RWPE1 (cell line): ENCODE results near the gene STARD8.

Source experiments
- CTCF ChIA-PET: fragments of 350-600 bp; sonication (Branson Sonifier 250); formaldehyde crosslinking; extraction: SDS; loops from one replicate; lab custom pipeline; 2021; lab: Yijun Ruan, JAX
- POLR2A ChIA-PET: fragments of 400-600 bp; formaldehyde crosslinking; extraction: SDS; loops from one replicate; lab custom pipeline; 2020; ENCODE audit warnings: antibody characterized with exemption; ENCODE audit not compliant: low non-redundant PET; lab: Yijun Ruan, JAX
- DNase-seq: peaks from one replicate; pipeline ENCODE4 v3.0.0; 2012; ENCODE audit warnings: low spot score
- H3K27ac ChIP-seq: fragments of 450-650 bp; 2 replicates; pipeline ENCODE4 v1.5.1; 2017
- TF ChIP-seq, protein P1 (sequence below): fragments of 450-650 bp; conservative IDR thresholded peaks from 2 replicates; pipeline ENCODE4 v1.5.1; 2017; ENCODE audit warnings: low read depth, mild to moderate bottlenecking

STARD8 gene

DNA sequence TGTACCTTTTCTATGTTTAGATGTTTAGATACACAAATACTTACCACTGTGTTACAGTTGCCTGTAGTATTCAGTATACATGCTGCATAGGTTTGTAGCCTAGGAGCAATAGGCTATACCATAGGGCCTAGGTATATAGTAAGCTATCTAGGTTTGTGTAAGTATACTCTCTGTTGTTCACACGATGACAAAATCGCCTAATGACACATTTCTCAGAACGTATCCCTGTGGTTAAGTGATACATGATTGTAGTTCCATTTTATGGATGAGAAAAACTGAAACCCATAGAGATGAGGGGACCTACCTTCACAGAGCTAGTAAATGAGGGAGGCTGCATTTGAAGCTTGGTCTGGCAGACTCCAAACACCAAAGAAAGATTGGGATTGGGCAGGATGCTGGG lies 102.0 kb downstream of the STARD8 start:
- POLR2A ChIA-PET = no interaction called here
- TF ChIP-seq, protein P1, sequence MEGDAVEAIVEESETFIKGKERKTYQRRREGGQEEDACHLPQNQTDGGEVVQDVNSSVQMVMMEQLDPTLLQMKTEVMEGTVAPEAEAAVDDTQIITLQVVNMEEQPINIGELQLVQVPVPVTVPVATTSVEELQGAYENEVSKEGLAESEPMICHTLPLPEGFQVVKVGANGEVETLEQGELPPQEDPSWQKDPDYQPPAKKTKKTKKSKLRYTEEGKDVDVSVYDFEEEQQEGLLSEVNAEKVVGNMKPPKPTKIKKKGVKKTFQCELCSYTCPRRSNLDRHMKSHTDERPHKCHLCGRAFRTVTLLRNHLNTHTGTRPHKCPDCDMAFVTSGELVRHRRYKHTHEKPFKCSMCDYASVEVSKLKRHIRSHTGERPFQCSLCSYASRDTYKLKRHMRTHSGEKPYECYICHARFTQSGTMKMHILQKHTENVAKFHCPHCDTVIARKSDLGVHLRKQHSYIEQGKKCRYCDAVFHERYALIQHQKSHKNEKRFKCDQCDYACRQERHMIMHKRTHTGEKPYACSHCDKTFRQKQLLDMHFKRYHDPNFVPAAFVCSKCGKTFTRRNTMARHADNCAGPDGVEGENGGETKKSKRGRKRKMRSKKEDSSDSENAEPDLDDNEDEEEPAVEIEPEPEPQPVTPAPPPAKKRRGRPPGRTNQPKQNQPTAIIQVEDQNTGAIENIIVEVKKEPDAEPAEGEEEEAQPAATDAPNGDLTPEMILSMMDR = no peak
- CTCF ChIA-PET = no interaction called here
- H3K27ac ChIP-seq = no peak overlapping the region
- no peak for DNase-seq

DNA sequence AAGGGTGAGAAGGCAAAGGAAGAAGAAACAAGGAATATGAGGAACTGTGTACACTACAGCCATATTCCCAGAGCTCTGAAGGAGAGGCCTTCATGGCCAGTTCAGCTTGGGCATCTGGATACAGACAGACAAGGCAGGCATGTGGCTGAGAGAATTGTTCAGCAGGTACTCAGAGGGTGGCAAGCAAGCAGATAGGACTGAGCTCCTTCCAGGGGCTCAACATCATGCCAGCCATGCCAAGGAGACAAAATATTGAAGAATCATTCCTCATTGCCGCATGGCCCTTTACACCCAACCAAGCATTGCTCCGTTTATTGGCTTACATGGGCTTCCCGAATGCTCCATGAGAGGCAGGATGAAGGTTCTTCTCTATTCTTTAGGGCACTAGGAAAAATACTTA lies 102.8 kb downstream of the STARD8 start:
- no peak for DNase-seq
- H3K27ac ChIP-seq = no peak overlapping the region
- CTCF ChIA-PET = no interaction called here
- TF ChIP-seq, protein P1 = no peak
- POLR2A ChIA-PET = no interaction called here

DNA sequence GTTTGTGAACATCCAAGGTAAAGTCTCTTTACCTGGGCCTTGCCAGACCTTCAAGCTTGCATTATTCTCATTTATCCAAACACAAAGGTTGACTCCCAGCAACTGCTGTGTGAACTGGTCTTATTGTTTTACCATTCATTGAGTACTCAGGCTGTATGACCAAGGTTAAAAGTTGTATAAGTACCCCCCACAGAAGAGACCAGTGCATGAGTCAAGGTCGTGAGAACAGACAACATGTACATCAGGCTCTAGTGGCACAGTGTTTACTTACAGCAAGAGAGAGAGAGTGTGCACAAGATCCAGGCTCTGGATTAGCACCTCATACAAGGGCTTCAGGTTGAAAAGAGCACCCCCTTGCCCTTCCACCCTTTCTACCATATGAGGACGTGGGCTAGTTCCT lies 103.9 kb downstream of the STARD8 start:
- CTCF ChIA-PET = no interaction called here
- POLR2A ChIA-PET = no interaction called here
- TF ChIP-seq, protein P1 = no peak
- DNase-seq = no peak
- H3K27ac ChIP-seq = no peak overlapping the region

- TF ChIP-seq, protein P1 = no peak
- no peak for DNase-seq
- POLR2A ChIA-PET = no interaction called here
- no peak overlapping the region for H3K27ac ChIP-seq
- CTCF ChIA-PET = no interaction called here
Measured at GRCh38 chrX:68753218-68753617, 105.8 kb downstream of the STARD8 start.

GRCh38 chrX:68754406-68754805 lies 106.9 kb downstream of the STARD8 start:
- H3K27ac ChIP-seq = no peak overlapping the region
- POLR2A ChIA-PET = no interaction called here
- DNase-seq = no peak
- CTCF ChIA-PET = no interaction called here
- TF ChIP-seq, protein P1 = no peak

DNA sequence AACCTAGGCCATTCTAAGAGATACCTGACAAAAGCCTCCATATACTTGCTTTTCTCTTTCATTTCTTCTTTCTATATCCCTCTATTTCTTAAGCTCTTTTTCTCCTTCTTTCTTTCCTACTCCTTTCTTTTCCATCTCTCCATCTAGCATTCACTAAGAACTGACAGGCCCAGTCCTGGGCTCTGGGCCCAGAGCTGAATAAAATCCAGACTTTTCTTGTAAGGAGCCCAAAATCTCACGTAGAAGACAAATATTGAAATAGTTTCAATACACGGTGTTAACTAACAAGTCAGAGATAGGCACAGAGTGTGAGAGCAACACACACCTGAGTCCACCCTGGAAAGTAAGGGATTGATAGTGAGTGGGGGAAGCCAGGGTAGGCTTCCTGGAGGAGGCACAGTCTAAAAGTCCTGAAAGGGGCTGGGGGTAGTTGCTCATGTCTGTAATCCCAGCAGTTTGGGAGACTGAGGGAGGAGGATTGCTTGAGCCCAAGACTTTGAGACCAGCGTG lies 108.2 kb downstream of the STARD8 start:
- CTCF ChIA-PET = no interaction called here
- TF ChIP-seq, protein P1 = no peak
- no peak for DNase-seq
- POLR2A ChIA-PET = no interaction called here
- no peak overlapping the region for H3K27ac ChIP-seq
